GM12878 (cell line): ENCODE data around the gene C10orf105. TPM values are rescaled to one million over a fixed set of nuclear protein-coding genes. Genes with fewer than 3 reads are reported as not detected.

ENCODE experiments used
- ATAC-seq: fragments of 200-7000 bp; cut with Tn5 transposase; 3 replicates; pipeline ENCODE4 v1.9.1; 2020; ENCODE audit warnings: mild to moderate bottlenecking, moderate library complexity
- Bru-seq: library from RNA; stranded (reverse); fragments of 400-500 nt; gene quantifications from one replicate; lab custom pipeline; 2021; lab: Mats Ljungman, UMichigan
- BruChase-seq, 2 experiments: library from RNA; stranded (reverse); fragments of 400-500 nt; gene quantifications; one replicate each; lab custom pipeline; 2021; lab: Mats Ljungman, UMichigan
- BruUV-seq: library from RNA; stranded (reverse); fragments of 400-500 nt; replicated peaks from 2 replicates; lab custom pipeline; 2021; lab: Mats Ljungman, UMichigan
- CTCF ChIA-PET: fragments of 300-600 bp; sonication (Branson Sonifier 250); formaldehyde crosslinking; extraction: SDS; loops from one replicate; lab custom pipeline; 2021; ENCODE audit warnings: inconsistent platforms; lab: Yijun Ruan, JAX
- POLR2A ChIA-PET: fragments of 350-600 bp; formaldehyde crosslinking; extraction: SDS; loops from one replicate; lab custom pipeline; 2021; ENCODE audit warnings: inconsistent platforms; lab: Charles Lee
- RAD21 ChIA-PET: fragments of 300-600 bp; sonication (Branson Sonifier 250); formaldehyde crosslinking; loops from one replicate; lab custom pipeline; 2023; ENCODE audit warnings: antibody characterized with exemption; ENCODE audit not compliant: unreplicated experiment; lab: Charles Lee
- SMC1A ChIA-PET: fragments of 300-600 bp; sonication (Branson Sonifier 250); formaldehyde crosslinking; loops from one replicate; lab custom pipeline; 2023; ENCODE audit not compliant: unreplicated experiment, uncharacterized antibody; lab: Charles Lee
- DNase-seq: peaks from one replicate; pipeline ENCODE4 v3.0.0-alpha.2; 2011; ENCODE audit warnings: low read depth, low spot score
- FAIRE-seq: peaks from 3 replicates; lab custom pipeline; 2011; peaks lifted over from hg19 to GRCh38; lab: Jason Lieb, UNC
- H2AFZ ChIP-seq: 2 replicates; pipeline ENCODE4 v1.6.0; 2011; ENCODE audit warnings: low read depth, low read length, control low read depth; ENCODE audit not compliant: control insufficient read depth
- H3K27ac ChIP-seq: 2 replicates; pipeline ENCODE4 v1.5.1; 2011; ENCODE audit warnings: control low read depth; ENCODE audit not compliant: control insufficient read depth, insufficient read depth
- H3K27me3 ChIP-seq, 2 experiments: replicated peaks in 1 of 2; 2 replicates each; pipeline versions ENCODE4 v1.6.0 to v1.6.1; 2011; ENCODE audit warnings: low read length in 1 of 2; ENCODE audit not compliant: control insufficient read depth in 2 of 2, insufficient read depth in 2 of 2
- H3K36me3 ChIP-seq, 2 experiments: 2 replicates each; pipeline ENCODE4 v1.5.1; 2011; ENCODE audit warnings: low read length in 1 of 2; ENCODE audit not compliant: control insufficient read depth in 2 of 2, insufficient read depth in 2 of 2
- H3K4me1 ChIP-seq: 2 replicates; pipeline ENCODE4 v1.6.1; 2011; ENCODE audit warnings: mild to moderate bottlenecking, low read length, moderate library complexity, mixed read lengths; ENCODE audit not compliant: control insufficient read depth, insufficient read depth
- H3K4me2 ChIP-seq: 2 replicates; pipeline ENCODE4 v1.6.0; 2011; ENCODE audit warnings: control low read depth; ENCODE audit not compliant: control insufficient read depth, insufficient read depth
- H3K4me3 ChIP-seq: fragments of 200-600 bp; sonication (generic); 2 replicates; pipeline ENCODE4 v1.5.1; 2016
- H3K79me2 ChIP-seq: 2 replicates; pipeline ENCODE4 v1.6.0; 2011; ENCODE audit warnings: low read length; ENCODE audit not compliant: control insufficient read depth, insufficient read depth
- H3K9ac ChIP-seq: 2 replicates; pipeline ENCODE4 v1.8.0; 2011; ENCODE audit warnings: low read length, control low read depth, mixed read lengths; ENCODE audit not compliant: control insufficient read depth, insufficient read depth
- H3K9me3 ChIP-seq: replicated peaks from 3 replicates; pipeline ENCODE4 v1.5.1; 2011; ENCODE audit warnings: mild to moderate bottlenecking, low read length; ENCODE audit not compliant: control insufficient read depth, insufficient read depth
- H4K20me1 ChIP-seq: 2 replicates; pipeline ENCODE4 v1.6.0; 2011; ENCODE audit not compliant: control insufficient read depth, insufficient read depth
- CHD4 ChIP-seq: fragments of 200-600 bp; sonication (generic); IDR thresholded peaks from 2 replicates; pipeline ENCODE4 v1.6.1; 2016; ENCODE audit warnings: mild to moderate bottlenecking
- EED ChIP-seq: sonication (generic); IDR thresholded peaks from 2 replicates; pipeline ENCODE4 v1.6.1; 2016; ENCODE audit warnings: antibody characterized with exemption, low read depth
- NR2C2 ChIP-seq: IDR thresholded peaks from 2 replicates; pipeline ENCODE4 v1.6.1; 2011; ENCODE audit warnings: borderline replicate concordance, low read depth; ENCODE audit not compliant: control insufficient read depth, insufficient read length
- NR2F1 ChIP-seq: fragments of 450-650 bp; conservative IDR thresholded peaks from 2 replicates; pipeline ENCODE4 v1.6.1; 2017; ENCODE audit warnings: mild to moderate bottlenecking
- ZNF622 ChIP-seq: fragments of 450-650 bp; IDR thresholded peaks from 2 replicates; pipeline ENCODE4 v1.6.1; 2017; ENCODE audit warnings: mild to moderate bottlenecking, inconsistent platforms
- WGBS: methylation state at CpG from one replicate; pipeline ENCODE4 v1.1.6; 2016; ENCODE audit warnings: low lambda C conversion rate; ENCODE audit not compliant: insufficient replicate concordance, insufficient coverage; ENCODE audit errors: missing lambda C conversion rate; 5-methylcytosine and 5-hydroxymethylcytosine counted together
- in situ Hi-C: fragments of 300-500 bp; cut with MboI; formaldehyde crosslinking; loops from 9 replicates; pipeline ENCODE4 v1.14.3; 2018; ENCODE audit warnings: mixed read lengths
- intact Hi-C: fragments of 100-400 bp; cut with micrococcal nuclease; formaldehyde crosslinking; loops from one replicate; pipeline ENCODE4 v1.14.2; 2022; ENCODE audit not compliant: unreplicated experiment
- long read RNA-seq, 2 experiments: library from polyadenylated mRNA; unstranded; transcript quantifications; one replicate each; pipeline ENCODE4 v2.0.0, GENCODE V29; 2019 to 2020
- polyA minus RNA-seq, 3 experiments: library from RNA; depleted of rRNA, polyadenylated mRNA; stranded (reverse); fragments of >200 nt; gene quantifications; 2 replicates each; pipeline ENCODE4 v1.2.3, GENCODE V29; 2011
- polyA plus RNA-seq, 11 experiments: library from polyadenylated mRNA; depleted of rRNA in 4 of 11; unstranded in 6 of 11; stranded (reverse) in 5 of 11; fragments of >200 nt; fragmentation: Nextera tagmentation in 4 of 11; fragmentation: Illumina TruSeq in 1 of 11; extraction: Ambion mirVana in 4 of 11; extraction: Trizol in 1 of 11; gene quantifications; 1 replicate in 1 of 11; 2 replicates in 10 of 11; pipeline versions ENCODE4 v1.2.1 to v1.2.3, GENCODE V29; 2011 to 2016; ENCODE audit warnings: inconsistent platforms in 2 of 11, missing spikeins in 2 of 11, low read depth in 1 of 11
- total RNA-seq, 4 experiments: library from RNA; depleted of rRNA in 3 of 4; stranded (reverse); fragments of >200 nt in 3 of 4; fragmentation: Illumina TruSeq in 1 of 4; extraction: Trizol in 1 of 4; gene quantifications; 2 replicates each; pipeline versions ENCODE4 v1.2.1 to v1.2.3, GENCODE V29; 2013 to 2021

Gene C10orf105
- not detected in 2 replicates for total RNA-seq (2013; cell fraction: nucleolus; rRNA removed)
- total RNA-seq (2014; rRNA removed) (0.11 TPM in 1 of 2 replicates, not detected in the other), total RNA-seq (2014; rRNA removed; fragmentation: Illumina TruSeq; extraction: Trizol) (not detected in 2 replicates), total RNA-seq (2021) (0.03 and 0.05 TPM in 2 replicates), polyA plus RNA-seq (2011; rRNA removed) (not detected in 2 replicates), polyA plus RNA-seq (2014; fragmentation: Illumina TruSeq; extraction: Trizol) (0.04 and 0.06 TPM in 2 replicates), polyA plus RNA-seq (2014; fragmentation: Nextera tagmentation; extraction: Ambion mirVana) (not detected), polyA plus RNA-seq (2014; rRNA removed) (0.06 and 0.18 TPM in 2 replicates), polyA plus RNA-seq (2016; fragmentation: Nextera tagmentation; extraction: Ambion mirVana) (not detected), polyA minus RNA-seq (2011; rRNA and poly(A)+ RNA removed) (not detected in 2 replicates), Bru-seq, nascent RNA (percentile 17 among the genes with signal in this experiment), BruChase-seq, experiment 1, labeled RNA remaining after a 6-hour chase (percentile 17 among the genes with signal in this experiment), BruChase-seq, experiment 2, labeled RNA remaining after a 2-hour chase (percentile 16 among the genes with signal in this experiment)
- not detected for polyA plus RNA-seq (2011; ENCODE audit: low read depth)
- not detected in 2 replicates for polyA plus RNA-seq (2011; cell fraction: cytosol; rRNA removed)
- polyA plus RNA-seq (2011; cell fraction: nucleus; rRNA removed), result not detected in 2 replicates
- 0.03 and 0.04 TPM in 2 replicates for polyA plus RNA-seq (2012)
- polyA minus RNA-seq (2011; cell fraction: cytosol; rRNA and poly(A)+ RNA removed), result not detected in 2 replicates
- not detected in 2 replicates for polyA minus RNA-seq (2011; cell fraction: nucleus; rRNA and poly(A)+ RNA removed)
- long read RNA-seq, experiment 1, result 0 reads
- long read RNA-seq, experiment 2, result 0 reads

- TF ChIP-seq EED (no peak), CHD4 (no peak), NR2C2 (no peak), ZNF622 (no peak), NR2F1 (no peak)
- Histone ChIP-seq H3K36me3 (no peaks in the 10 kb centered on the region), H3K9ac (no peak within 1 kb of the TSS), H2AFZ (no peak within 1 kb of the TSS), H3K4me1 (peaks cover 4% of the 10 kb centered on the region), H3K4me2 (no peak within 1 kb of the TSS), H3K27ac (no peak within 1 kb of the TSS), H3K27me3 (no peaks in the 10 kb centered on the region), H3K9me3 (no peaks in the 10 kb centered on the region), H3K79me2 (no peaks in the 10 kb centered on the region), H4K20me1 (no peaks in the 10 kb centered on the region), H3K4me3 (no peak within 1 kb of the TSS)
- RAD21 ChIA-PET, result interaction anchor here (0.8 kb wide), 1 partner anchor 177 kb away, joined by 3 read pairs; no protein-coding TSS in a partner anchor
- 65% methylated on average over 14 of the region's 14 CpGs for WGBS
- in situ Hi-C loops (no loop called here), intact Hi-C loops (no loop called here)
- ATAC-seq (no peak), FAIRE-seq (no peak), DNase-seq (no peak)
- no TSS peak for BruUV-seq
- POLR2A ChIA-PET, result no interaction called here
- SMC1A ChIA-PET, result interaction anchor here (1.3 kb wide), 1 partner anchor 54 kb away, joined by 4 read pairs; the partner anchor contains the start of gene VSIR
- CTCF ChIA-PET, result interaction anchor here (0.6 to 1.6 kb wide), 5 partner anchors 11 to 149 kb away, joined by 3 to 7 read pairs (median 3); no protein-coding TSS in a partner anchor
These were observed at the start of gene C10orf105 for GRCh38 chr10:71719464-71720201. TSS of gene C10orf105 (minus strand) at chr10:71719778. CDS start at chr10:71716337, 3,441 bp downstream.
